ENCODE data around the gene IRF8.
"Not testable (repeated sequence)": the region's sequence is repeated elsewhere in the genome, so short reads cannot be mapped to it uniquely, and the experiment has no call there.

IRF8 gene

GRCh38 chr16:85940214-85940613 is 41.3 kb downstream of the IRF8 start:
- no peak for DNase-seq

- DNase-seq: no peak
Observed at GRCh38 chr16:85941863-85942644, 43.1 kb downstream of the IRF8 start.

- not testable (repeated sequence) for DNase-seq
Observed at GRCh38 chr16:85942659-85943058, 43.7 kb downstream of the IRF8 start.

- DNase-seq: no peak
Observed at GRCh38 chr16:85943711-85944110, 44.7 kb downstream of the IRF8 start.

- no peak for DNase-seq
Observed at GRCh38 chr16:85944572-85945423, 45.8 kb downstream of the IRF8 start.

GRCh38 chr16:85945424-85945751 is 46.4 kb downstream of the IRF8 start:
- no peak for DNase-seq

- DNase-seq: no peak
Observed at GRCh38 chr16:85946541-85947124, 47.7 kb downstream of the IRF8 start.

GRCh38 chr16:85947230-85948137 is 48.5 kb downstream of the IRF8 start:
- DNase-seq: no peak

GRCh38 chr16:85948138-85948509 is 49.2 kb downstream of the IRF8 start:
- DNase-seq: no peak

GRCh38 chr16:85948616-85949265 is 49.8 kb downstream of the IRF8 start:
- DNase-seq: no peak

GRCh38 chr16:85950136-85950918 is 51.4 kb downstream of the IRF8 start:
- DNase-seq: no peak

GRCh38 chr16:85952197-85952596 is 53.2 kb downstream of the IRF8 start:
- no peak for DNase-seq

GRCh38 chr16:85952811-85953210 is 53.8 kb downstream of the IRF8 start:
- DNase-seq: no peak

- DNase-seq: no peak
Observed at GRCh38 chr16:85954927-85955519, 56.1 kb downstream of the IRF8 start.

- no peak for DNase-seq
Observed at GRCh38 chr16:85955566-85955965, 56.6 kb downstream of the IRF8 start.

- DNase-seq: no peak
Observed at GRCh38 chr16:85956426-85956825, 57.5 kb downstream of the IRF8 start.

- no peak for DNase-seq
Observed at GRCh38 chr16:85958731-85959130, 59.8 kb downstream of the IRF8 start.

GRCh38 chr16:85959686-85960085 is 60.7 kb downstream of the IRF8 start:
- DNase-seq: no peak

GRCh38 chr16:85960486-85961046 is 61.6 kb downstream of the IRF8 start:
- no peak for DNase-seq

Data from NCI-H1436 (cell line).